K562 (cell line): Measurements from ENCODE around the gene ANKZF1. TPM values are rescaled to one million over a fixed set of nuclear protein-coding genes. Genes with fewer than 3 reads are reported as not detected.

Experiments
- ARID4B ChIP-seq: sonication (generic); formaldehyde crosslinking; IDR thresholded peaks from 2 replicates; pipeline ENCODE4 v1.8.0; 2022; ENCODE audit warnings: mild to moderate bottlenecking, missing genetic modification reagents
- ATF7 ChIP-seq: fragments of 450-650 bp; IDR thresholded peaks from 2 replicates; pipeline ENCODE4 v1.7.1; 2014; ENCODE audit warnings: mild to moderate bottlenecking, moderate library complexity
- CLOCK ChIP-seq: fragments of 250-450 bp; sonication (Bioruptor Pico); IDR thresholded peaks from 2 replicates; pipeline ENCODE4 v1.4.0; 2020; ENCODE audit warnings: mild to moderate bottlenecking, moderate library complexity, borderline replicate concordance
- FOXP1 ChIP-seq: sonication (generic); formaldehyde crosslinking; IDR thresholded peaks from 2 replicates; pipeline ENCODE4 v1.8.0; 2022; ENCODE audit warnings: mild to moderate bottlenecking, missing genetic modification reagents
- GABPA ChIP-seq: fragments of 200-800 bp; sonication (Bioruptor generic); conservative IDR thresholded peaks from 2 replicates; pipeline ENCODE4 v1.6.1; 2016; ENCODE audit warnings: low read depth, missing genetic modification characterization, missing compliant biosample characterization
- MCM7 ChIP-seq, 2 experiments: fragments of 450-650 bp; IDR thresholded peaks; 2 replicates each; pipeline ENCODE4 v1.6.1; 2016 to 2018
- STAG1 ChIP-seq: sonication (generic); formaldehyde crosslinking; IDR thresholded peaks from 2 replicates; pipeline ENCODE4 v1.5.0; 2020; ENCODE audit warnings: missing genetic modification reagents, borderline replicate concordance
- ZNF146 ChIP-seq: IDR thresholded peaks from one replicate; pipeline ENCODE4 v1.6.1; 2018; ENCODE audit warnings: missing compliant biosample characterization; ENCODE audit not compliant: unreplicated experiment
- ZNF253 ChIP-seq: fragments of 250-450 bp; sonication (Bioruptor Pico); conservative IDR thresholded peaks from 2 replicates; pipeline ENCODE4 v1.6.1; 2021; ENCODE audit warnings: mild to moderate bottlenecking
- ZNF395 ChIP-seq: fragments of 200-800 bp; sonication (Bioruptor generic); IDR thresholded peaks from 2 replicates; pipeline ENCODE4 v1.6.1; 2017; ENCODE audit warnings: missing genetic modification characterization, missing compliant biosample characterization
- polyA plus RNA-seq, 8 experiments: library from polyadenylated mRNA; depleted of rRNA in 4 of 8; stranded (reverse) in 5 of 8; unstranded in 3 of 8; fragments of >200 nt; fragmentation: Nextera tagmentation in 2 of 8; fragmentation: Illumina TruSeq in 1 of 8; extraction: Ambion mirVana in 2 of 8; extraction: Trizol in 1 of 8; gene quantifications; 2 replicates each; pipeline versions ENCODE4 v1.2.1 to v1.2.3, GENCODE V29; 2011 to 2014; ENCODE audit warnings: inconsistent platforms in 1 of 8, missing spikeins in 1 of 8
- total RNA-seq, 7 experiments: library from RNA; depleted of rRNA in 6 of 7; stranded (reverse); fragments of >200 nt in 6 of 7; fragmentation: Illumina TruSeq in 2 of 7; extraction: Trizol in 2 of 7; gene quantifications; 2 replicates each; pipeline versions ENCODE4 v1.2.1 to v1.2.3, GENCODE V29; 2011 to 2021; ENCODE audit warnings: low replicate concordance in 1 of 7
- TF ChIP-seq, protein P1 (sequence below), 3 experiments: fragments of 200-800 bp in 1 of 3; fragments of 250-450 bp in 1 of 3; fragments of 450-650 bp in 1 of 3; sonication (Bioruptor Pico) in 1 of 3; sonication (Bioruptor generic) in 1 of 3; formaldehyde crosslinking in 1 of 3; IDR thresholded peaks; 2 replicates each; pipeline versions ENCODE4 v1.6.1 to v1.8.0; 2016 to 2022; ENCODE audit warnings: mild to moderate bottlenecking in 2 of 3, missing genetic modification characterization in 2 of 3, missing compliant biosample characterization in 1 of 3, moderate library complexity in 1 of 3

Gene ANKZF1
- total and polyA plus RNA-seq, 9 of the 15 experiments (the other 6 are each of a cell fraction or from before 2014, with no cell fraction given) = 3.1 to 60.6 (median 31.0) TPM

DNA sequence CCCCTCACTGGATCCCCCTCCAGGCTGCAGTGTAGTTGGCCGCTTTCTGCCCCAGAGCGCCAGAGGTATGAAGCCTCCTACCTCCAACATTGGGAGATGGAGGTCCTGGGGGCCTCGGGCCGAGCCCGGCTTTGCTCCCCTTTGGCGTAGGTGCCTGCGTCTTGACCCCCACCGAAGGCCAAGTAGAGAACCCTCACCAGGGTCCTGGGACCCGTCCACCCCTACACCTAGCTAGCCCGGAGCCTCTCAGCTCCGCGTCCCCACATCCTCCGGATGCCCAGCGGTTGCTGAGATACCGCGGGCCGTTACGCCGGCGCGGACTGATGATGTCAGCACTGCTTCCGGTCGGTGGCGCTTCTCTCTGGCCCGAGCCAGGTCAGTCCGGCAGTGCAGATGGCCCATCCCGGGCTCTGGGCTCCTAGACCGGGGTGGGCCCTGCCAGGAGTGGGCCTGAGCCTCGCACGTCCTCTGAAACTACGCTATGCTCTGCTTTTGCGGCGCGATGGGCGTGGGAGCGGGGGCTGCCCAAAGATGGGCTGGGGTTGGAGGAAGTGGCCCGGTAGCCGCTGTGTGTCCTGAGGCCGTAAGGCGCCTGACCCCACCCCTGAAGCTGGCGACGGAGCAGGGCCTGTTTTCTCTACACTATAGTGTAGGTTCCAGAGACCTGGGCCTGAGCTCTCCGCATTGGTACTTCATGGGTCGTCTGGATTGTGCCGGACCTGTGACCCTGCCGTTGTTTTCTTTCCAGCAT, 15.7 kb downstream of the ANKZF1 start, which contains the start of the genes GLB1L and STK16 (continued):
- TF ChIP-seq ARID4B (CRISPR knock-in tag) (peak; percentile 78), STAG1 (no peak), FOXP1 (CRISPR knock-in tag) (peak; percentile 55; the same call in 1 of the 2 replicates), ZNF146 (CRISPR knock-in tag) (no peak), MCM7 (IDR thresholded peaks at IDR 0.05) (no peak), CLOCK (CRISPR knock-in tag) (no peak), GABPA (tag) (peak; percentile 92), ZNF253 (CRISPR knock-in tag) (no peak), ZNF395 (no peak), ATF7 (peak; percentile 77; the same call in 1 of the 2 replicates)
- TF ChIP-seq, protein P1, sequence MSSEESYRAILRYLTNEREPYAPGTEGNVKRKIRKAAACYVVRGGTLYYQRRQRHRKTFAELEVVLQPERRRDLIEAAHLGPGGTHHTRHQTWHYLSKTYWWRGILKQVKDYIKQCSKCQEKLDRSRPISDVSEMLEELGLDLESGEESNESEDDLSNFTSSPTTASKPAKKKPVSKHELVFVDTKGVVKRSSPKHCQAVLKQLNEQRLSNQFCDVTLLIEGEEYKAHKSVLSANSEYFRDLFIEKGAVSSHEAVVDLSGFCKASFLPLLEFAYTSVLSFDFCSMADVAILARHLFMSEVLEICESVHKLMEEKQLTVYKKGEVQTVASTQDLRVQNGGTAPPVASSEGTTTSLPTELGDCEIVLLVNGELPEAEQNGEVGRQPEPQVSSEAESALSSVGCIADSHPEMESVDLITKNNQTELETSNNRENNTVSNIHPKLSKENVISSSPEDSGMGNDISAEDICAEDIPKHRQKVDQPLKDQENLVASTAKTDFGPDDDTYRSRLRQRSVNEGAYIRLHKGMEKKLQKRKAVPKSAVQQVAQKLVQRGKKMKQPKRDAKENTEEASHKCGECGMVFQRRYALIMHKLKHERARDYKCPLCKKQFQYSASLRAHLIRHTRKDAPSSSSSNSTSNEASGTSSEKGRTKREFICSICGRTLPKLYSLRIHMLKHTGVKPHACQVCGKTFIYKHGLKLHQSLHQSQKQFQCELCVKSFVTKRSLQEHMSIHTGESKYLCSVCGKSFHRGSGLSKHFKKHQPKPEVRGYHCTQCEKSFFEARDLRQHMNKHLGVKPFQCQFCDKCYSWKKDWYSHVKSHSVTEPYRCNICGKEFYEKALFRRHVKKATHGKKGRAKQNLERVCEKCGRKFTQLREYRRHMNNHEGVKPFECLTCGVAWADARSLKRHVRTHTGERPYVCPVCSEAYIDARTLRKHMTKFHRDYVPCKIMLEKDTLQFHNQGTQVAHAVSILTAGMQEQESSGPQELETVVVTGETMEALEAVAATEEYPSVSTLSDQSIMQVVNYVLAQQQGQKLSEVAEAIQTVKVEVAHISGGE (CRISPR knock-in tag; IDR thresholded peaks at IDR 0.05) = peak in 2 of 3 experiments; percentile 35 to 73; a peak in 3 of 6 replicates
